GM12874 (cell line): ENCODE data around the gene RAD9A.

Experiments used
- CTCF ChIP-seq: IDR thresholded peaks from 2 replicates; pipeline ENCODE4 v1.5.1; 2011; ENCODE audit warnings: low read depth, mild to moderate bottlenecking, control low read depth, low read length, moderate library complexity; ENCODE audit not compliant: insufficient read depth

The RAD9A gene

GRCh38 chr11:67442504-67443404, 51.0 kb downstream of the RAD9A start:
- no peak for TF ChIP-seq CTCF

GRCh38 chr11:67445515-67445914, 53.7 kb downstream of the RAD9A start:
- no peak for TF ChIP-seq CTCF
